ENCODE results near the gene RAB26.

Gene RAB26

DNA sequence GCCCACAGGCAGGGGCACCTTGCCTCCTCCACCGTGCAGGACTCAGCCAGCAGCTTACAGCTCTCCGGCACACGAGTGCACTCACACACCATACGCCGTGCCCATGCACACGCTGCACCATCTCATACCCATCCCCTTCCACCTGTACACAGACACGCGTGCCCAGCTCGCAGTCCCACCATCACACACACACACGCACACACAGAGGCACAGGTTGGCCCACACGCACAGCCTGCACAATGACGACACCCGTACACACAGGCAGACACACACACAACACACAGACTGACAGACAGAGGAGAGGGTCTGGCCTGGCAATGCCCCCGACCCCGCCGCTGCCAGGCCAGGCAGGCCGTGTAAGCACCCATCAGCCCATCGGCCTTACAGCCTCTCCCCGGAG is 35.9 kb downstream of the RAB26 start:
- H3K36me3 ChIP-seq (ENCODE audit: insufficient read depth, low read length) = no peaks in the 10 kb centered on the region
- TF ChIP-seq, protein P1, sequence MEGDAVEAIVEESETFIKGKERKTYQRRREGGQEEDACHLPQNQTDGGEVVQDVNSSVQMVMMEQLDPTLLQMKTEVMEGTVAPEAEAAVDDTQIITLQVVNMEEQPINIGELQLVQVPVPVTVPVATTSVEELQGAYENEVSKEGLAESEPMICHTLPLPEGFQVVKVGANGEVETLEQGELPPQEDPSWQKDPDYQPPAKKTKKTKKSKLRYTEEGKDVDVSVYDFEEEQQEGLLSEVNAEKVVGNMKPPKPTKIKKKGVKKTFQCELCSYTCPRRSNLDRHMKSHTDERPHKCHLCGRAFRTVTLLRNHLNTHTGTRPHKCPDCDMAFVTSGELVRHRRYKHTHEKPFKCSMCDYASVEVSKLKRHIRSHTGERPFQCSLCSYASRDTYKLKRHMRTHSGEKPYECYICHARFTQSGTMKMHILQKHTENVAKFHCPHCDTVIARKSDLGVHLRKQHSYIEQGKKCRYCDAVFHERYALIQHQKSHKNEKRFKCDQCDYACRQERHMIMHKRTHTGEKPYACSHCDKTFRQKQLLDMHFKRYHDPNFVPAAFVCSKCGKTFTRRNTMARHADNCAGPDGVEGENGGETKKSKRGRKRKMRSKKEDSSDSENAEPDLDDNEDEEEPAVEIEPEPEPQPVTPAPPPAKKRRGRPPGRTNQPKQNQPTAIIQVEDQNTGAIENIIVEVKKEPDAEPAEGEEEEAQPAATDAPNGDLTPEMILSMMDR (IDR thresholded peaks at IDR 0.05; ENCODE audit: low read length) = no peak
- TF ChIP-seq EZH2 (IDR thresholded peaks at IDR 0.05; ENCODE audit: borderline replicate concordance, low read length) = no peak
- no peak overlapping the region for H3K9ac ChIP-seq (ENCODE audit: low read length)

DNA sequence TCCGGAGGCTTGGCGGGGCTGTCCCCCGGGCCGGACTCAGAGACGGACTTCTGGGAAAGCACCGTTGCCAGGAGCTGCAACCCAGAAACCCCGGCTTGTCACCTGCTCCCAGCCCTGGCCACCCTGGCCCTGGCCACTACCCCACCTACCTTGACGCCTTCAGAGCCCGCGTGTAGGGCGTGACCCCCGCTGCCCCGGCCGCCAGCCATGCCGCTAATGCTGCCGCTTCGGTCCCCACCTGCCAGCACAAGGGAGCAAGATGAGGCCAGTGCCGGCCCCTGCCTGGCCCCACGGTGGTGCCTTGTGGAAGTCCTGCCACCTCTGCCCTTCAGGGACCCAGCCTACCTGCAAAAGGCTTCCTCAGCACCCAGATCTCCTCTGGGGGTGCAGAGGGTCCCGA is 36.5 kb downstream of the RAB26 start:
- no peak overlapping the region for H3K4me2 ChIP-seq (ENCODE audit: low read length)
- H4K20me1 ChIP-seq (ENCODE audit: insufficient read depth, low read length) = no peaks in the 10 kb centered on the region
- H3K4me3 ChIP-seq (ENCODE audit: low read depth, low read length, poor library complexity, severe bottlenecking) = no peak overlapping the region
- H2AFZ ChIP-seq (ENCODE audit: low read length) = no peak overlapping the region
- H3K79me2 ChIP-seq (ENCODE audit: insufficient read depth, low read length) = no peaks in the 10 kb centered on the region
- H3K36me3 ChIP-seq (ENCODE audit: insufficient read depth, low read length) = no peaks in the 10 kb centered on the region
- TF ChIP-seq, protein P1 (IDR thresholded peaks at IDR 0.05; ENCODE audit: low read length) = no peak
- no peak for TF ChIP-seq EZH2 (IDR thresholded peaks at IDR 0.05; ENCODE audit: borderline replicate concordance, low read length)
- no peaks in the 10 kb centered on the region for H3K4me1 ChIP-seq (ENCODE audit: insufficient read depth, low read length, severe bottlenecking)
- H3K9ac ChIP-seq (ENCODE audit: low read length) = no peak overlapping the region
- H3K9me3 ChIP-seq (ENCODE audit: low read length) = no peaks in the 10 kb centered on the region
- no peaks in the 10 kb centered on the region for H3F3A ChIP-seq (ENCODE audit: insufficient read depth, low read length)
- H3K27ac ChIP-seq (ENCODE audit: low read depth, low read length, poor library complexity, severe bottlenecking) = no peak overlapping the region
- H3K27me3 ChIP-seq (ENCODE audit: insufficient read depth, low read length) = peaks cover 18% of the 10 kb centered on the region; the same call in 1 of the 2 replicates
- no peaks in the 10 kb centered on the region for H3K9me2 ChIP-seq (ENCODE audit: low read depth, low read length)

More for the DNA sequence above, 35.9 kb downstream of the RAB26 start:
- Histone ChIP-seq H3K4me1 (ENCODE audit: insufficient read depth, low read length, severe bottlenecking) (no peaks in the 10 kb centered on the region), H3K9me2 (ENCODE audit: low read depth, low read length) (no peaks in the 10 kb centered on the region), H3K27ac (ENCODE audit: low read depth, low read length, poor library complexity, severe bottlenecking) (no peak overlapping the region), H3K27me3 (ENCODE audit: insufficient read depth, low read length) (peaks cover 18% of the 10 kb centered on the region; the same call in 1 of the 2 replicates), H3K79me2 (ENCODE audit: insufficient read depth, low read length) (no peaks in the 10 kb centered on the region), H3K9me3 (ENCODE audit: low read length) (no peaks in the 10 kb centered on the region), H3K4me2 (ENCODE audit: low read length) (no peak overlapping the region), H4K20me1 (ENCODE audit: insufficient read depth, low read length) (no peaks in the 10 kb centered on the region), H2AFZ (ENCODE audit: low read length) (no peak overlapping the region), H3F3A (ENCODE audit: insufficient read depth, low read length) (no peaks in the 10 kb centered on the region), H3K4me3 (ENCODE audit: low read depth, low read length, poor library complexity, severe bottlenecking) (no peak overlapping the region)

DNA sequence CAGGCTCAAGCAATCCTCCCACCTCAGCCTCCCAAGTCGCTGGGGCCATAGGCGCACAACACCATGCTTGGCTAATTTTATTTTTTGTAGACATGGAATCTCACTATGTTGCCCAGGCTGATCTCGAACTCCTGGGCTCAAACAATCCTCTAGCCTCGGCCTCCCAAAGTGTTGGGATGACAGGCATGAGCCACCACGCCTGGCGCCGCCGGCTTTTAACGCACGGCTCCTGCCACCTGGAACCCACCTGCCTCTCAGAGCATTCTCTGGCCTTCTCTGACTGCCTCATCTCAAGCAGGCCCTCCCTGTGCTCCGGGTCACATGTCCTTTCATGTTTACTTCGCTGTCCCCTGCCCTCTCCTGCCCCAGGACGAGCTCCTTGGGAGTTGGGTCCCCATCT is 37.6 kb downstream of the RAB26 start:
- Histone ChIP-seq H3F3A (ENCODE audit: insufficient read depth, low read length) (no peaks in the 10 kb centered on the region), H3K27ac (ENCODE audit: low read depth, low read length, poor library complexity, severe bottlenecking) (no peak overlapping the region), H2AFZ (ENCODE audit: low read length) (no peak overlapping the region), H3K9me3 (ENCODE audit: low read length) (no peaks in the 10 kb centered on the region), H3K36me3 (ENCODE audit: insufficient read depth, low read length) (no peaks in the 10 kb centered on the region), H3K4me1 (ENCODE audit: insufficient read depth, low read length, severe bottlenecking) (no peaks in the 10 kb centered on the region), H3K27me3 (ENCODE audit: insufficient read depth, low read length) (peaks cover 18% of the 10 kb centered on the region; the same call in 1 of the 2 replicates), H4K20me1 (ENCODE audit: insufficient read depth, low read length) (no peaks in the 10 kb centered on the region), H3K79me2 (ENCODE audit: insufficient read depth, low read length) (no peaks in the 10 kb centered on the region), H3K4me2 (ENCODE audit: low read length) (no peak overlapping the region), H3K4me3 (ENCODE audit: low read depth, low read length, poor library complexity, severe bottlenecking) (no peak overlapping the region), H3K9ac (ENCODE audit: low read length) (no peak overlapping the region), H3K9me2 (ENCODE audit: low read depth, low read length) (no peaks in the 10 kb centered on the region)
- TF ChIP-seq EZH2 (IDR thresholded peaks at IDR 0.05; ENCODE audit: borderline replicate concordance, low read length) = no peak
- TF ChIP-seq, protein P1 (IDR thresholded peaks at IDR 0.05; ENCODE audit: low read length) = no peak

Measured in OCI-LY1 (cell line).